Neural progenitor cell (in vitro differentiated cells): Measurements from ENCODE around the gene LMAN2.

Experiments
- CTCF ChIP-seq: fragments of 200-600 bp; sonication (generic); IDR thresholded peaks from 2 replicates; pipeline ENCODE4 v1.5.1; 2017; ENCODE audit warnings: antibody characterized with exemption, mild to moderate bottlenecking
- EZH2 ChIP-seq: fragments of 200-600 bp; sonication (generic); IDR thresholded peaks from 2 replicates; pipeline ENCODE4 v1.6.1; 2017; ENCODE audit warnings: antibody characterized with exemption, mild to moderate bottlenecking, moderate library complexity

- TF ChIP-seq CTCF (no peak), EZH2 (no peak)
These were observed 40.6 kb downstream of the LMAN2 start for GRCh38 chr5:177310757-177311391.
